Activated T-helper 2 cell treated with anti-CD3 and anti-CD28 coated beads, Interferon-gamma antibody, Interleukin-2, Interleukin-4, amounts not matched to agents 10 μg/mL and 5 μg/mL and 100 μg/mL, durations not matched to agents 14 hours and 24 hours and 36 hours (primary cell): Measurements from ENCODE around the gene CDC123. TPM values are rescaled to one million over a fixed set of nuclear protein-coding genes. Genes with fewer than 3 reads are reported as not detected.
A peak's percentile ranks its signal among the peaks of the same experiment; 100 is the strongest.
"Not testable (repeated sequence)": the region's sequence is repeated elsewhere in the genome, so short reads cannot be mapped to it uniquely, and the experiment has no call there.

Experiments
- DNase-seq: peaks from one replicate; pipeline ENCODE4 v3.0.0; 2021; ENCODE audit warnings: low spot score
- H3K27ac Mint-ChIP-seq: one replicate; pipeline ENCODE4 v1.8.0; 2021; ENCODE audit warnings: mixed read lengths
- H3K27me3 Mint-ChIP-seq: one replicate; pipeline ENCODE4 v1.8.0; 2021; ENCODE audit warnings: low read depth, mixed read lengths
- H3K36me3 Mint-ChIP-seq: one replicate; pipeline ENCODE4 v1.8.0; 2021; ENCODE audit warnings: low read depth, mixed read lengths
- H3K4me1 Mint-ChIP-seq: one replicate; pipeline ENCODE4 v1.8.0; 2021; ENCODE audit warnings: low read depth, mixed read lengths
- H3K4me3 Mint-ChIP-seq: one replicate; pipeline ENCODE4 v1.8.0; 2021; ENCODE audit warnings: low read depth, mild to moderate bottlenecking, moderate library complexity, mixed read lengths
- H3K9me3 Mint-ChIP-seq: one replicate; pipeline ENCODE4 v1.8.0; 2021; ENCODE audit warnings: mixed read lengths
- intact Hi-C: fragments of 100-400 bp; cut with micrococcal nuclease; formaldehyde crosslinking; loops from one replicate; pipeline ENCODE4 v1.15.1; 2023
- total RNA-seq: library from RNA; stranded (reverse); gene quantifications from 2 replicates; pipeline ENCODE4 v1.2.3, GENCODE V29; 2022

Gene CDC123
- total RNA-seq, 1 donor from 2014 or later = 153 TPM

- Mint-ChIP-seq H3K36me3 (peaks cover 42% of the 10 kb centered on the region), H3K9me3 (no peaks in the 10 kb centered on the region), H3K4me3 (no peak overlapping the region), H3K27ac (no peak overlapping the region), H3K27me3 (no peaks in the 10 kb centered on the region), H3K4me1 (no peaks in the 10 kb centered on the region)
- no peak for DNase-seq
- intact Hi-C loops = no loop called here
Observed at GRCh38 chr10:12250181-12250580, 54.2 kb downstream of the CDC123 start.

DNA sequence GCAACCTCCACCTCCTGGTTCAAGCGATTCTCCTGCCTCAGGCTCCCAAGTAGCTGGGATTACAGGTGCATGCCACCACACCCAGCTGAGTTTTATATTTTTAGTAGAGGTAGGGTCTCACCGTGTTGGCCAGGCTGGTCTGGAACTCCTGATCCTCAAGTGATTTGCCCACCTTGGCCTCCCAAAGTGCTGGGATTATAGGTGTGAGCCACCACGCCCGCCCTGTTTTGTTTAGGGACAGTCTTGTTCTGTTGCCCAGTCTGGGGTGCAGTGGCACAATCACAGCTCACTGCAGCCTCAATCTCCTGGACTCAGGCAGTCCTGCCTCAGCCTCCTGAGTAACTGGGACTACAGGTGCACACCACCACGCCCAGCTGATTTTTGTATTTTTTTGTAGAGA lies 54.7 kb downstream of the CDC123 start:
- H3K4me1 Mint-ChIP-seq, H3K9me3 Mint-ChIP-seq, intact Hi-C loops, H3K27me3 Mint-ChIP-seq, H3K27ac Mint-ChIP-seq, H3K4me3 Mint-ChIP-seq, DNase-seq: not testable (repeated sequence)
- peaks cover 42% of the 10 kb centered on the region for H3K36me3 Mint-ChIP-seq

- Mint-ChIP-seq H3K27me3 (no peaks in the 10 kb centered on the region), H3K36me3 (peaks cover 34% of the 10 kb centered on the region), H3K27ac (no peak overlapping the region), H3K4me1 (no peaks in the 10 kb centered on the region), H3K4me3 (no peak overlapping the region), H3K9me3 (no peaks in the 10 kb centered on the region)
- no peak for DNase-seq
- intact Hi-C loops = no loop called here
Observed at GRCh38 chr10:12251581-12251980, 55.6 kb downstream of the CDC123 start.

GRCh38 chr10:12252882-12253546 lies 57.0 kb downstream of the CDC123 start:
- Mint-ChIP-seq H3K36me3 (peaks cover 25% of the 10 kb centered on the region), H3K4me1 (no peaks in the 10 kb centered on the region), H3K4me3 (no peak overlapping the region), H3K9me3 (no peaks in the 10 kb centered on the region), H3K27ac (no peak overlapping the region), H3K27me3 (no peaks in the 10 kb centered on the region)
- DNase-seq = no peak
- intact Hi-C loops = no loop called here

DNA sequence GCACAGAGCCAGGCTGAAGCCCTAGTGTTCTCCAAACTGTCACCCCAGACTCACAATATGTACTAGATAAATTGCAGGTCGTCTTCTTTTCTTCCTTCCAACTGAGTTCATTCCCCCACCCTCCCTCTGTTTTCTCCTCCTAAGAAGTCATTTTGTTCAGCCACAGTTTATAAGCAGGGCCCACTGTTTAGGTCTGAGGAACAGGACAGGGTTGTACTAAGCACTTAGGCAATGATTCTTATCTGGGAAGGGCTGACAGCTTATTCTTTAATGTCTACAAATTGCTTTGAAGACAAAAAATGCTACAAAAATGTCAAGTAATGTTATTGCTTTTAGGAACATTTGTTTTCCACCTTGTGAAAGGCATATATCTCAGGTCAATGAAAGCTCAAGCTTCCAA lies 59.1 kb downstream of the CDC123 start:
- H3K27ac Mint-ChIP-seq = no peak overlapping the region
- DNase-seq = no peak
- no peaks in the 10 kb centered on the region for H3K4me1 Mint-ChIP-seq
- no peaks in the 10 kb centered on the region for H3K27me3 Mint-ChIP-seq
- H3K9me3 Mint-ChIP-seq = no peaks in the 10 kb centered on the region
- intact Hi-C loops = no loop called here
- H3K4me3 Mint-ChIP-seq = no peak overlapping the region
- H3K36me3 Mint-ChIP-seq = peaks cover 9% of the 10 kb centered on the region

- Mint-ChIP-seq H3K4me1 (peaks cover 17% of the 10 kb centered on the region), H3K36me3 (no peaks in the 10 kb centered on the region), H3K4me3 (no peak overlapping the region), H3K27ac (no peak overlapping the region), H3K27me3 (no peaks in the 10 kb centered on the region), H3K9me3 (no peaks in the 10 kb centered on the region)
- no peak for DNase-seq
- intact Hi-C loops = loop anchor here (10.0 kb wide), 2 partner anchors 185 to 225 kb away; no protein-coding TSS in a partner anchor
Observed at GRCh38 chr10:12259988-12260387, 64.0 kb downstream of the CDC123 start.

GRCh38 chr10:12262278-12262981 lies 66.4 kb downstream of the CDC123 start:
- Mint-ChIP-seq H3K36me3 (no peaks in the 10 kb centered on the region), H3K4me1 (peaks cover 17% of the 10 kb centered on the region), H3K27me3 (no peaks in the 10 kb centered on the region), H3K27ac (no peak overlapping the region), H3K4me3 (no peak overlapping the region), H3K9me3 (no peaks in the 10 kb centered on the region)
- no peak for DNase-seq
- intact Hi-C loops = loop anchor here (10.0 kb wide), 2 partner anchors 182 to 222 kb away; no protein-coding TSS in a partner anchor

DNA sequence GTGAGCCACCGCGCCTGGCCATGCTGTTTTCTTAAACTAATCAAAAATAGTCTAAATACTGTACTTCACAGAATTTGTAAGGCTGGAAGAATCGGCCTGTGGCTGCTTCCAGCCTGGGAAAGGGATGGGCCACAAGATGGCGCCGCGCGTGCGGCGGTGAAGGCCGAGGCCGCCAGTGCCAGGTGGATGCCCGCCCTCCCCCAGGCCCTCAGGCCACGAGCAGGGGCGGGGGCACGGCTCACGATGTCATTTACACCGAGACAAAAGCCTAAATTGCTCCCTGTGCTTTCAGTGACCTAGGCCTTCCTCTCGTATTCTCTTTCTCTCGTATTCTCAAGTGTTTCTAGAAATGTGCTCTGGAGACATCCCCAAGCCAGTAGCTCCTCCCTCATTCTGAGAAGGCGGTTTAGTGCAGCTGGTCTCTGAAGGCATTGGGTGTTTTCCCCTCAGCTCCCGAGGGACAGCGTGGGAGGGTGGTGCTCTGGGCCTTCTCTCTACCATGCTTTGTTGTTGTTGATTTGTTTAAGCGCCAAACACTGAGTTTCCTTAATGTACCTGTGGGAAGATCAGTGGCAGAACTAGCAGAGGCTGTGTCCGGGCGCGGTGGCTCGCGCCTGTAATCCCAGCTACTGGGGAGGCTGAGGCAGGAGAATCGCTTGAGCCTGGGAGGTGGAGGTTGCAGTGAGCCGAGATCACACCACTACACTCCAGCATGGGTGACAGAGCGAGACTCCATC lies 68.4 kb downstream of the CDC123 start:
- peak overlapping the region; percentile 85 for H3K27ac Mint-ChIP-seq
- no peaks in the 10 kb centered on the region for H3K36me3 Mint-ChIP-seq
- no peaks in the 10 kb centered on the region for H3K9me3 Mint-ChIP-seq
- peak; percentile 56 for DNase-seq
- H3K4me1 Mint-ChIP-seq = peaks cover 17% of the 10 kb centered on the region
- H3K27me3 Mint-ChIP-seq = no peaks in the 10 kb centered on the region
- peak overlapping the region; percentile 75 for H3K4me3 Mint-ChIP-seq
- intact Hi-C loops = loop anchor here (1.0 to 10.0 kb wide), 6 partner anchors 84 to 447 kb away; partner anchors contain the start of gene CAMK1D

DNA sequence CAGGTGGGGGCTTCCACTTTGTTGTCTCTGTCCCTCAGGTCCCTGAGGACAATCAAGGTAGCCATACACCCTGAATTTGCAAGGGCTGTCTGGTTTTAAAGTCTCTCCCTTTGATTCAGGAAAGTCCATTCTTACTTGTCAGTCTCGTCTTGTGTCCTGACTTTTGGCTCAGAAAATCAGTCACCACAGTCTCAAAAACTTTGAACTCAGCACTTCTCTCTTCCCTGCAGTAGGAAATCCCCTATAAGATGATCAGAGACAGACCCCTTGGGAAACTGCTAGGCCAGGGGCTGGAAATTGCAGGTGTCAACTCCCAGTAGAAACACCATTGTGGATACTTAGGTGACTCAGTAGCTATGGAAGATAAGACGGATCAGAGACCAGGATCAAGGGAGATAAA lies 73.1 kb downstream of the CDC123 start:
- intact Hi-C loops = loop anchor here (10.0 kb wide), 2 partner anchors 176 to 216 kb away; no protein-coding TSS in a partner anchor

GRCh38 chr10:12271210-12271540 lies 75.2 kb downstream of the CDC123 start:
- no peaks in the 10 kb centered on the region for H3K27me3 Mint-ChIP-seq
- H3K36me3 Mint-ChIP-seq = no peaks in the 10 kb centered on the region
- no peak overlapping the region for H3K27ac Mint-ChIP-seq
- no peak for DNase-seq
- H3K4me3 Mint-ChIP-seq = no peak overlapping the region
- H3K9me3 Mint-ChIP-seq = no peaks in the 10 kb centered on the region
- intact Hi-C loops = no loop called here
- H3K4me1 Mint-ChIP-seq = no peaks in the 10 kb centered on the region

More for the DNA sequence above, 73.1 kb downstream of the CDC123 start:
- no peaks in the 10 kb centered on the region for H3K36me3 Mint-ChIP-seq
- no peaks in the 10 kb centered on the region for H3K27me3 Mint-ChIP-seq
- DNase-seq = no peak
- H3K9me3 Mint-ChIP-seq = no peaks in the 10 kb centered on the region
- no peak overlapping the region for H3K4me3 Mint-ChIP-seq
- H3K27ac Mint-ChIP-seq = no peak overlapping the region
- H3K4me1 Mint-ChIP-seq = peaks cover 5% of the 10 kb centered on the region

DNA sequence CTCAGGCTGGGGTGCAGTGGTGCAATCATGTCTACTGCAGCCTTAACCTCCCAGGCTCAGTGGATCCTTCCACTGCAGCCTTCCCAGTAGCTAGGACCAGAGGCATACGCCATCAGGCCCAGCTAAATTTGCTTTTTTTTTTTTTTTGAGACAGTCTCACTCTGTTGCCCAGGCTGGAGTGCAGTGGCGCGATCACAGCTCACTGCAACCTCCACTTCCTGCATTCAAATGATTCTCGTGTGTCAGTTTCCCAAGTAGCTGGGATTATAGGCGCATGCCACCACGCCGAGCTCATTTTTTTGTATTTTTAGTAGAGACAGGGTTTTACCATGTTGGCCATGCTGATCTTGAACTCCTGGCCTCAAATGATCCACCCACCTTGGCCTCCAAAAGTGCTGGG lies 81.9 kb downstream of the CDC123 start:
- H3K27ac Mint-ChIP-seq, H3K4me1 Mint-ChIP-seq, H3K36me3 Mint-ChIP-seq, intact Hi-C loops, H3K27me3 Mint-ChIP-seq, H3K9me3 Mint-ChIP-seq, DNase-seq, H3K4me3 Mint-ChIP-seq: not testable (repeated sequence)

DNA sequence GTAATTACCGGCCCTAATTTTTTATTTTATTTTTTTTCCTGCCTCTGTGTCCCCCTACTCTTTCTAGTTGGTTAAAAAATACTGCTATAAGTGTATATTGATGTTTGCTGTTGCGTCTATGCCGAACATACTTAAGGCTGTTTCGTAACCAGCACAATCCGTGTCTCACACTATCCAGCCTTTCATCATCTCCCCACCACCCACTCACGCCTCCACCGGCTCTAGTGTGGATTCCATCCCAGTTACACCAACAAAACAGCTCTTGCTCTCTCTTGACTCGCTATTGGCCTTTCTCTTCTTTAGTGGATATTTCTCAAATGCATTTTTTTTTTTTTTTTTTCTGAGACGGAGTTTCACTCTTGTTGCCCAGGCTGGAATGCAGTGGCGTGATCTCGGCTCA lies 83.3 kb downstream of the CDC123 start:
- no peak overlapping the region for H3K4me3 Mint-ChIP-seq
- no peaks in the 10 kb centered on the region for H3K36me3 Mint-ChIP-seq
- no peaks in the 10 kb centered on the region for H3K9me3 Mint-ChIP-seq
- H3K27me3 Mint-ChIP-seq = no peaks in the 10 kb centered on the region
- H3K4me1 Mint-ChIP-seq = no peaks in the 10 kb centered on the region
- H3K27ac Mint-ChIP-seq = no peak overlapping the region
- intact Hi-C loops = no loop called here
- no peak for DNase-seq

DNA sequence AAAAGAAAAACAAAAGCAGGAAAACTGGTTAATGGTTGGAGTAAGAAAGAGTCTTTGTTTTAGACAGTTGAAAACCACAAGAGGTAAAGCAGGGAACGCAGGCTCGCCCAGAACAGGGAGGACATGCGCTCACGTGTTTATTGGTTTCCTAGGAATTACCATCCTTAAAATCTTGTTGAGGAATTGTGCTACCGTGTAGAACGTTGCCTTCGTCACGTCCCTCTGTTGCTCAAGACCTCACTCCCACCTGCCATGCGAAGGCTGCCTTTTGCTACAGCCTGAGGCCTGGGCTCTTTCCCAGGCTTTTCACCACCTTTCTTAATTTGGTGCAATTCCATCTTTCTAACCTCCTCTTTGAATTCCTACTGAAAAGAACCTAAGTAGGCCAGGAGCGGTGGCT lies 91.8 kb downstream of the CDC123 start:
- Mint-ChIP-seq H3K9me3 (no peaks in the 10 kb centered on the region), H3K4me3 (no peak overlapping the region), H3K4me1 (no peaks in the 10 kb centered on the region), H3K36me3 (no peaks in the 10 kb centered on the region), H3K27ac (no peak overlapping the region), H3K27me3 (no peaks in the 10 kb centered on the region)
- DNase-seq = no peak
- intact Hi-C loops = no loop called here
